ENCODE results near the gene PLLP. TPM values are rescaled to one million over a fixed set of nuclear protein-coding genes. Genes with fewer than 3 reads are reported as not detected.

The PLLP gene
- total and polyA plus RNA-seq, 9 of the 15 experiments (the other 6 are each of a cell fraction or from before 2014, with no cell fraction given), result 0.09 to 0.96 (median 0.27) TPM

DNA sequence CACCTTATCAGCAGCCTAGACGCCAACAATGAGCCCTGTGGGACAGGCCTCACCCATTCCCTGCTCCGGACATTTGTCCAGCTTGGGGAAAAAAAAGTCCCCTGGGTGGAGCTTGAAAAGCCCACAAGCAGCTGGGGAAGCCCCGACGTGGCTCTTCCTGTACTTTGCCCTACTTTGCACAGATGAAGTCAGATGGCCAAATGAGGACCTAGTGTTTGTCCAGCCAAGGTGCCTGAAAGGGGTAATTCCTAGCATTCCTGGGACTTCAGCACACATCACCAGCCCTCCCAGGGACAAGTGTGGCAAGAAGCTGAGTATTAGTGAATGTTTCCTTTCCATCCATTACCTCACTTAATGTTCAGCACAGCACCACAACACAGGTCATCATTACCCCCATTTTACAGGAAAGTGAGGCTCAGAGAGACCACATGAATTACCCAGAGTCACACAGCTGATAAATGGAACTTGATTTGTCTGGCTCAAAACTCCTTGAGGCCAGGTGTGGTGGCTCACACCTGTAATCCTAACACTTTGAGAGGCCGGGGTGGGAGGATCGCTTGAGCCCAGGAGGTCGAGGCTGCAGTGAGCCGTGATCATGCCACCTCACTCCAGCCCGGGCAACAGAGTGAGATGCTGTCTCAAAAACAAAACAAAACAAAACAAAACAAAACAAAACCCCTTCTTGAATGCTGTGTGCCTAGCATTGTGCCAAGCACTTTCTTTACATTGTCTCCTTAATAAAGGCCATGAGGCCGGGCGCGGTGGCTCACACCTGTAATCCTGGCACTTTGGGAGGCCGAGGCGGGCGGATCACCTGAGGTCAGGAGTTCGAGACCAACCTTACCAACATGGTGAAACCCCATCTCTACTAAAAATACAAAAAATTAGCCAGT is 19.9 kb upstream of the PLLP start:
- 15% methylated on average over 16 of the region's 16 CpGs for WGBS (ENCODE audit: insufficient coverage, low coverage, missing lambda C conversion rate)
- DNase-seq (ENCODE audit: extremely low read depth in 1 of 4, low spot score in 3 of 4), result no peak
- in situ Hi-C loops (cut with MboI), result loop anchor here (5.0 kb wide), 2 partner anchors 113 to 213 kb away; no protein-coding TSS in a partner anchor

More for the DNA sequence above, 19.9 kb upstream of the PLLP start:
- H4K20me1 ChIP-seq (replicated peaks; ENCODE audit: control insufficient read depth, insufficient read depth, low read length), result peaks cover 7% of the 10 kb centered on the region; the same call in 1 of the 2 replicates
- no peak for FAIRE-seq
- BruUV-seq (replicated peaks), result no TSS peak
- no peak overlapping the region; a peak in 1 of 4 replicates for H3K9ac ChIP-seq (ENCODE audit: insufficient read depth in 1 of 2, low read depth in 2 of 2, low read length in 2 of 2)
- no peaks in the 10 kb centered on the region for H3K9me3 ChIP-seq (replicated peaks; ENCODE audit: control insufficient read depth, insufficient read depth, low read depth, low read length)
- ATAC-seq, result no peak
- POLR2A ChIA-PET, result interaction anchor here (0.7 kb wide), 1 partner anchor 337 kb away, joined by 3 read pairs; no protein-coding TSS in a partner anchor
- H3K4me3 ChIP-seq, result no peak overlapping the region
- H3K79me2 ChIP-seq (ENCODE audit: control insufficient read depth, insufficient read depth, low read length), result no peaks in the 10 kb centered on the region
- no peaks in the 10 kb centered on the region for H3K36me3 ChIP-seq (ENCODE audit: control insufficient read depth, insufficient read depth, low read length)
- H3K4me1 ChIP-seq (replicated peaks in 1 of 2; ENCODE audit: control insufficient read depth in 2 of 2, insufficient read depth in 2 of 2, low read length in 2 of 2), result peaks cover 6 to 7% of the 10 kb centered on the region in 2 experiments; a peak in 3 of 5 replicates
- TF ChIP-seq EP300 (IDR thresholded peaks at IDR 0.05; ENCODE audit: low read length) (no peak), TEAD1 (CRISPR knock-in tag; IDR thresholded peaks at IDR 0.05) (0 out of 4 replicates have a peak, but pooled peaks of 1 of the 2 experiments have one; percentile 20), ZC3H4 (CRISPR knock-in tag; IDR thresholded peaks at IDR 0.05; ENCODE audit: borderline replicate concordance) (no peak), U2AF2 (optimal IDR thresholded peaks at IDR 0.05; ENCODE audit: low read depth, low read length) (no peak), FIP1L1 (IDR thresholded peaks at IDR 0.05; ENCODE audit: low read depth, low read length, poor library complexity, severe bottlenecking) (no peak), ADNP (tag; IDR thresholded peaks at IDR 0.05) (peak; percentile 44; the same call in 1 of the 2 replicates), E2F3 (CRISPR knock-in tag; IDR thresholded peaks at IDR 0.05) (no peak)
- CTCF ChIA-PET (ENCODE audit: low intra/inter-chr PET ratio), result interaction anchor here (6.2 kb wide), 1 partner anchor 115 kb away, joined by 109 read pairs; no protein-coding TSS in a partner anchor
- no peak overlapping the region for H2AFZ ChIP-seq (ENCODE audit: low read depth, low read length)
- H3K27ac ChIP-seq (ENCODE audit: extremely low read depth, low read depth, low read length), result no peak overlapping the region
- peaks cover 2 to 28% of the 10 kb centered on the region in 2 experiments; a peak in 4 of 5 replicates for H3K27me3 ChIP-seq (ENCODE audit: control insufficient read depth in 2 of 2, insufficient read depth in 2 of 2, low read length in 2 of 2)
- no peaks in the 10 kb centered on the region for H3K9me1 ChIP-seq (ENCODE audit: control insufficient read depth, insufficient read depth, low read length)
- intact Hi-C loops (cut with micrococcal nuclease), result loop anchor here (5.0 kb wide), 1 partner anchor 343 kb away; no protein-coding TSS in a partner anchor
- no peak overlapping the region for H3K4me2 ChIP-seq (ENCODE audit: insufficient read depth, low read length)

Data from K562 (cell line).